ENCODE measurements around the gene ZNF524. TPM values are rescaled to one million over a fixed set of nuclear protein-coding genes. Genes with fewer than 3 reads are reported as not detected.

ZNF524 gene
- polyA plus RNA-seq, 2 of the 4 experiments (the other 2 are of a cell fraction): 6.4 to 9.7 TPM

- peak; percentile 39 for FAIRE-seq
Observed at GRCh38 chr19:55590109-55590508, 10.0 kb upstream of the ZNF524 start.

GRCh38 chr19:55590617-55591016, 9.5 kb upstream of the ZNF524 start:
- ATAC-seq: peak; percentile 22 to 37; a peak in 3 of 6 replicates
- 64% methylated on average over 10 of the region's 10 CpGs for WGBS (ENCODE audit: missing lambda C conversion rate)
- FAIRE-seq: no peak
- H3K4me1 ChIP-seq: peaks cover 13% of the 10 kb centered on the region
- CTCF ChIA-PET: interaction anchor here (1.0 to 1.8 kb wide), 3 partner anchors 8 to 16 kb away, joined by 3 to 8 read pairs (median 6); partner anchors contain the start of gene FIZ1
- DNase-seq (ENCODE audit: low read depth in 1 of 2, low spot score in 1 of 2): peak in 1 of 2 experiments; percentile 56
- no peaks in the 10 kb centered on the region for H3K9me3 ChIP-seq
- no peak overlapping the region for H3K27ac ChIP-seq
- TF ChIP-seq PBX3 (IDR thresholded peaks at IDR 0.05) (no peak), NR3C1 (IDR thresholded peaks at IDR 0.05) (no peak), HES2 (IDR thresholded peaks at IDR 0.05) (no peak), KDM1A (IDR thresholded peaks at IDR 0.05; ENCODE audit: low read depth) (no peak)
- no peak overlapping the region for H3K4me2 ChIP-seq
- no peak overlapping the region for H3K4me3 ChIP-seq
- POLR2A ChIA-PET: interaction anchor here (2.0 kb wide), 1 partner anchor 8 kb away, joined by 6 read pairs; the partner anchor contains the start of gene FIZ1

More at GRCh38 chr19:55590109-55590508, 10.0 kb upstream of the ZNF524 start:
- CTCF ChIA-PET: interaction anchor here (1.2 to 1.8 kb wide), 3 partner anchors 14 to 85 kb away, joined by 3 to 8 read pairs (median 6); no protein-coding TSS in a partner anchor
- H3K4me1 ChIP-seq: peaks cover 16% of the 10 kb centered on the region
- H3K27ac ChIP-seq: no peak overlapping the region
- H3K4me2 ChIP-seq: no peak overlapping the region
- no peak overlapping the region for H3K4me3 ChIP-seq
- ATAC-seq: no peak
- no peak for DNase-seq (ENCODE audit: low read depth in 1 of 2, low spot score in 1 of 2)
- POLR2A ChIA-PET: interaction anchor here (2.0 kb wide), 1 partner anchor 9 kb away, joined by 6 read pairs; the partner anchor contains the start of gene FIZ1
- WGBS (ENCODE audit: missing lambda C conversion rate): 58% methylated on average over 7 of the region's 7 CpGs
- TF ChIP-seq ZNF302 (CRISPR knock-in tag; IDR thresholded peaks at IDR 0.05): no peak
- no peak for TF ChIP-seq MYC (IDR thresholded peaks at IDR 0.05; ENCODE audit: borderline replicate concordance, low read length)
- TF ChIP-seq PHF8 (IDR thresholded peaks at IDR 0.05; ENCODE audit: borderline replicate concordance, low read depth): no peak
- no peak for TF ChIP-seq RFX5 (IDR thresholded peaks at IDR 0.05)
- TF ChIP-seq ZFP36 (IDR thresholded peaks at IDR 0.05; ENCODE audit: borderline replicate concordance, partially characterized antibody): no peak
- TF ChIP-seq CEBPB (IDR thresholded peaks at IDR 0.05): no peak
- TF ChIP-seq JUN (IDR thresholded peaks at IDR 0.05): no peak
- TF ChIP-seq BHLHE40 (IDR thresholded peaks at IDR 0.05; ENCODE audit: low read depth, low read length): no peak
- TF ChIP-seq CBX2 (IDR thresholded peaks at IDR 0.05; ENCODE audit: borderline replicate concordance, low read depth): no peak
- no peak for TF ChIP-seq HDAC2 (IDR thresholded peaks at IDR 0.05)
- TF ChIP-seq EHF (CRISPR knock-in tag; IDR thresholded peaks at IDR 0.05): no peak
- no peak for TF ChIP-seq CHD4 (IDR thresholded peaks at IDR 0.05; ENCODE audit: borderline replicate concordance)
- TF ChIP-seq RARB (CRISPR knock-in tag; IDR thresholded peaks at IDR 0.05): no peak
- H3K9me3 ChIP-seq: no peaks in the 10 kb centered on the region

- FAIRE-seq: no peak
- no peak for TF ChIP-seq ZFP36 (IDR thresholded peaks at IDR 0.05; ENCODE audit: borderline replicate concordance, partially characterized antibody)
- no peak for TF ChIP-seq RCOR1 (IDR thresholded peaks at IDR 0.05; ENCODE audit: low read depth, low read length)
- no peak for TF ChIP-seq TP53 (CRISPR knock-in tag; IDR thresholded peaks at IDR 0.05)
- no peak for TF ChIP-seq HDAC2 (IDR thresholded peaks at IDR 0.05)
- TF ChIP-seq GATA3 (IDR thresholded peaks at IDR 0.05; ENCODE audit: borderline replicate concordance): no peak
- TF ChIP-seq MAZ (IDR thresholded peaks at IDR 0.05; ENCODE audit: borderline replicate concordance, low read depth, low read length): no peak
- TF ChIP-seq HOXB13 (CRISPR knock-in tag; IDR thresholded peaks at IDR 0.05; ENCODE audit: low read depth): no peak
- ChIA-PET CTCF (interaction anchor here (0.8 to 1.6 kb wide), 3 partner anchors 7 to 88 kb away, joined by 3 to 4 read pairs (median 3); partner anchors contain the start of gene FIZ1), POLR2A (no interaction called here)
- no peak overlapping the region for H3K27ac ChIP-seq
- DNase-seq (ENCODE audit: low read depth in 1 of 2, low spot score in 1 of 2): peak in 1 of 2 experiments; percentile 61
- WGBS (ENCODE audit: missing lambda C conversion rate): 74% methylated on average over 10 of the region's 10 CpGs
- no peak overlapping the region for H3K4me3 ChIP-seq
- H3K4me2 ChIP-seq: no peak overlapping the region
- H3K4me1 ChIP-seq: peaks cover 4% of the 10 kb centered on the region
- peak in 1 of 2 experiments; percentile 21; a peak in 3 of 6 replicates for ATAC-seq
- H3K9me3 ChIP-seq: no peaks in the 10 kb centered on the region
Observed at GRCh38 chr19:55591555-55591954, 8.5 kb upstream of the ZNF524 start.

All from A549 (cell line).